ENCODE results near the gene MAML2.
"Not testable (repeated sequence)": the region's sequence is repeated elsewhere in the genome, so short reads cannot be mapped to it uniquely, and the experiment has no call there.

Gene MAML2

DNA sequence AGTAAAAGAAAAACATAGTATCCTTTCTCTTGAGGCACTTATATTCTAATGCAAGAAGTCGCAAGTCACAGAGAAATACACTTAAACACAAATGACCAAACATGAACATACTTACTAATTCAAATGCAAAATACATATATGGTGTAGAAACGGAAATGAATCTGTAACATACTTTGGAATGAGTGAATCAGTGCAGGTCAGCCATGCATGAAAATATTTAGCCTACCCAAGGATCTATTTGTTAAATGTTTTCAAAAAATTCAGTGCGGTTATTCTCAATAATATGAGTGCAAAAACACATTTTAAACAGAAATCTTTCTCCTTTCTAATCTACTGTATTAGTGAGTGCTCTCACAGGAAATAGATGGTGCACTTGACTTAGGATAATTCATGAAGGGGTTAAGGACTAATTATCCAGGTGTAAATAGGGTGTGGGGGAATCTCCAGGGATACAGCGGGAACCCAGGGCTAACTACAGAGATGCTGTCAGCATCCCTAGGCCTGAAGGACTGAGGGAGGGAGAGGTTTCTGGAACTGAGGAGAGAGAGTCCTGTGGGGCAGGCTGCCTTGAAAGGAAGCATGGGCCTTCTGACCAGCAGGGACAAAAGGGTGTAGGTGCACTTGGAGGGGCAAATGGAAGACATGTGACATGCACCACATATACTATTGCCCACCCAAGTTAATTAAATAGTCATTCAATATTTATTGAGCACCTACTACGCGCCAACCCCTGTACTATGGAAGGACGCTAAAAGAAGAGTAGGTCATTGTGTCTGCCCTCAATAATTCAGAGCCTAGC lies 139.2 kb downstream of the MAML2 start:
- no peak for DNase-seq

DNA sequence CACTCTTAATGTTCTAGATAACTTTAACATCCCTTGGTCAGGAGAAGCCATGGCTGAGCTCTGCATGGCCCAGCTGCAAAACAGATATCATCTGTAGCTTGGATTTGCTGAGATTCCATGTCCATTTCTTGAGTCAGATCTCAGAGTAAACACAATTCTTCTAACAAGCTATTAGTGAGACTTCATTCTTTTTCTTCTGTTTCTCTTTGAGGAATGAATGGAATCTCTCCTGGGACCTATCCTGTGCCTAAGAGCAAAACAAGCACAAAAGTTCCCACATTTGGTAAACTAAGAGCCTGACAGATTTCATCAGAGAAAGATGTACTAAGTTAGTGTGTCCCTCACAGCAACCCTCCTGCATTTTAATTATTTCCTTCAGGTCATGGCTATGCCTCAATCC lies 142.8 kb downstream of the MAML2 start:
- no peak for DNase-seq

DNA sequence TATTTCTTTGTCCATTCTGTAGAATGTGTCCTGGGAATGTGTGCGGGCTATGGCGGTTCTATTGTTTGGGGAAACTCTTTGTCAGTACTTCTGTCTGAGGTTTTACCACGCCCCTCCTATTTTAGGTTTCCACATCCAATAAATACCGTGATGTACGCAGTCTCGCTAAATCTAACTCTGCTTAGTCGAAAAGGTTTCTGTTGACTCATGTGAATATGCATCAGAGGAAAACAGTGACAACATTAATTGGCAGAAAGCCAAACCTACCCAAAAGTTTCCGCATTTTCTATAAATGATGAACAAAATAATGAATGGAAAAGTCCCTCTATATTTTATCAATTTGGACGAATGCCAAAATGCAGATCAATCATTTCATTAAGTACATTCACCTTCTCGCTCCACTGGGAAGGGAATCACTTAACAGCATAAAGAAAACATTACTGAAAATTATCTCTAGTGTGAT lies 143.4 kb downstream of the MAML2 start:
- DNase-seq = no peak

DNA sequence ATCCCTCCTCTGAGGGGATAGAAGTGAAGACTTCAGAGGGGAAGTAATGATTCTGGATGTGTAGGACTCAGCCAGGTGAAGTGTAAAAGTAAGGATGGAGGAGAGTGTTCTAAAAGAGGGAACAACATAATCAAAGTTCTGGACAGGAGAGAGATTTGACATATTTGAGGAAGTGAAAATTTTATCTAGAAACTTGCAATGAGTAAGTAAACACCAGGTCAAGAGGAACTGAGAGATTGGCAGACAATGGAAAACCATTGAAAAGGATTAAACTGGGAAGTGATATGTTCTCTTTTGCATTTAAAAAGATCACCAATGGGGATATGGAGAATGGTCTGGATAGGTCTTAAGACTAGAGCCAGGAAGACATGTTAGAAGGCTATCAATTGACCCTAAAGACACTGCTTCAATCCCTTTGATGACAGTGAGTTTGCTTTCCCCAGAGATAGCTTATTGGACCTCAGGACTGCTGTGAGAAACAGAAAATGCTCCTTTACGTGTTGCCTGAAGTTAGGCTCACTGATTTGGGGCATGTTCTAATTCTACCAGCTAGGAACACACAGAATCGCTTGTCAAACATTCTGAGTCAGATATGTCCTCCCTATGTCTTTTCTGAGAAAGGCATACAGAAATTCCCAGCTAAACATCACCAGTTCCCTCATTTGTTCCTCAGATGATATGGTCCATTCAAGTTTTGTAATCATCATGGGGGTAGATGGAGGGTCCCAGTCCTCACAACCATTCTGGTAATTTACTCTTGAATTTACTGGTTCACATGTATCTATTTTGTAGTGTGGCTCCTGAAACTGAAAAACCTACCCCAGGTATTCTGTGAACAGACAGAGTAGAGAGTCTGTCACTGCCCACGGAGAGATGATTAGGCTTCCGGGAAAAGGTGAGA lies 144.9 kb downstream of the MAML2 start:
- DNase-seq = no peak

DNA sequence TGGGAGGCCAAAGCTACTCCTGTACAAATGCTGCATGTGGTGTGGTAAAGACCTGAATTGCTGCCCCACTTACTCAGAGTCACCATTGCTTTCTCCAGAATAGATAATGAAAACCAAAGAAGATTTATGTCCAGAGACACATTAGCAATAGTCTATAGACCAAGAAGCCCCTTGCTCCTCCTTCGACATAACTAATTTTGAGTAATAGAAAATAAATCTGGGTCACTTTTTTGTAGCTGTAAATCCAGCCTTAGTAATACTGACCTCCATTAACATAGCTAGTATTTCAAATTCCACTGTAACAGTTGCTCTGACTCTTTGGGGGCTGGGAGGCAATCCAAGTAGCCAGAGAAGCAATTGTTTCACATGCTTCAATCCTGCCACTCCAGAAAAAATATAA lies 145.9 kb downstream of the MAML2 start:
- DNase-seq = no peak

DNA sequence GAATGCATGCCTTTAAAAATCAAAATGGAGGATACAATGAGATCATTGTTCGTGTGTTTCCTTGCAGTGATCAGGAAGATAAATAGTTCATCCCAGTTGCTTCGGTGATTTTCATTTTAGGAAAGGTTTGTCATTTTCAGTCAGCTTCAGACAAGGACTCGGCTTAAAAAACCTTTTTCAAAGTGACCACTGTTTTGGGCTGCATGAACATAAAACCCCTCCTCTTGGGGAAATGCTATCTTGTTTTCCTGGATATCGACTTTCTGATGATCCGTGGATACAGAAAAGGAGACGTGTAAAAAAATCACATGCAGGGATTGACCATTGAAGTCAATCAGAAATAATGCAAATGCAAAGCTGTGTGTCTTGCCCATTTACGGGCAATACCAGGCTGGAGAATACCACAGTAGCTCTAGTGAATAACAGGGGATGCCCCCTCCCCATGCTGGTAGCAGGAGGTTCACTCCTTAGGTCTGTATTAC lies 146.8 kb downstream of the MAML2 start:
- DNase-seq = no peak

DNA sequence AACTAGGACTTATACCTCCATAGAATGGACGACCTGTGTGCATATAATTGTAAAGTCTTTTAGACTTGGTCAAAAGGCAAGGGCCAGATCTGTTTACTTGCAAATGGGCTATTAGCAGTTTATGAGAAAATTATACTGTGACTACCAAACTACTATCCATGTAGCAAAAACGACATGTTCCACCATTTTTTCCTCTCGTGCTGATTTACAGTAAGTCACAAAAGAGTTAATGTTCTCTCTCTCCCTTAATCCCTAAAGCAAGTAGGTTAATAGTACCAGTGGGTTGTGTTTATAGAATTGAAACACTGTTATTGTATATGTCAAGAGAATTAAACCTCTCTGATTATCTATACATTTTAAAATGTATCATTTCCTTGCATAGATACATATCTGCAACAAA lies 147.3 kb downstream of the MAML2 start:
- DNase-seq = no peak

DNA sequence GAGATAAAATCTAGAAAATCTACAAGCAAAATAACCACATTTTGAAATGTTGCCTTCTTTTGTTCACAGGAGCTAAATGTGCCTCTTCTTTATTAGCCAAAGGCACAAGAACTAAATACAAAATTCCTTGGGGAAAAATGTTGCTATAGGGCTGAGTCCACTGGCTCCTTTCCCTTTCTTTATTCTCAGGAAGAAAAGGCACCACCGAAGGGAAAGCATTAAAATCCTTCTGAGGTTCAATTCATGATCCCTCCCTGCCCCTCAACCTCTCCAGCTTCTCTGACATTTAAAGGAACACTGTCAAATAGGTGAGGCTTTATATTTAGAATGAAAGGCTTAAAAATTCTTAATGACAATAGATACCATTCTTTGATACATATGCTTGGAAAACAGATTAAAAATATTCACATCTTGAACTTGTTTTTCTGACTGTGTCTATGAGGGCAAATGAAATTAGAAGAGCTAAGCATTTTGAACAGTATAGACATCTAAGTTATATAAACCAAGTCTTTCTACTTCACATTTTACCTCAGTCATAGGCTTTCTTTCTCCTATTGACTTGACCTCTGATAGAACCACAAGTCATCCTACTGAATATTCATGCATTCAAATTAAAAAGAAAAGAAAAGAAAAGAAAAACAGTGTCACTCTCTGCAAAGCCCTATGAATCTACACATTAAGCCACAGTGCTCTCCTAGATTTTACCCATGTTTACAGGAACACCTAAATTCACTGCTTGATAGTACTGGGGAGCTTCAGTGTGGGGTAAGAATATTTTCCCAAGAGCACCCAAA lies 148.2 kb downstream of the MAML2 start:
- DNase-seq = no peak

DNA sequence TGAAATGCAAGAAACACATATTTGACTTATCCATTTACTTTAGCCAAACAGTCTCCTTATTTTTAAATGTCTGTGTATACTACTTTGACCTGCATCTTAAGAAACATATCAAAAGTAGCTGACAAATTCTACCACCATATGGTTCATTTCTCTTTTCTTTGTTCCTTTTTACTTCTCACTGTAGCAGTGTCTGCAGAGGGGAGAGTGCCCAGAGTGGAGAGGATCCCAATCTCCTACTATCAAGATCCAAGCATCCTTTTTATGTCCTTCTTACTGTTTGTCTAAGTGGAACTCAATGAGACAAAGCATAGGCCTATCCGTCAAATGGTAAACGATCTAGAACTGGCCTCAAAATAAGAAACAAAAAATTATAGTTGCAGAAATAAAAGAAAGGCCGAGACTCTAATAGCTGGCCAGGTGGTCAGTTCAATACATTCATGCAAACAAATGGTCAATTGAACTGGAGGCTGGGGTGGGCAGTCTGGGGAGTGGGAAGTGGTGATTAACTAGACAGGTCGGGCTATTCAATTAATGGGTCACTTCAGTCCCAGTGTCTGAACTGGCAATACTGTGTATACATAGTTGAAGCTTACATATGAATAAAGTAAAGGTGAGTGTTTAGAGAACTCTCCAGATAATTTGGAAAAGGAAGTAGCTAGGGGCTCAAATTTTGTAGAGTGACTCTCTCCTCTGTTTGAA lies 149.1 kb downstream of the MAML2 start:
- no peak for DNase-seq

DNA sequence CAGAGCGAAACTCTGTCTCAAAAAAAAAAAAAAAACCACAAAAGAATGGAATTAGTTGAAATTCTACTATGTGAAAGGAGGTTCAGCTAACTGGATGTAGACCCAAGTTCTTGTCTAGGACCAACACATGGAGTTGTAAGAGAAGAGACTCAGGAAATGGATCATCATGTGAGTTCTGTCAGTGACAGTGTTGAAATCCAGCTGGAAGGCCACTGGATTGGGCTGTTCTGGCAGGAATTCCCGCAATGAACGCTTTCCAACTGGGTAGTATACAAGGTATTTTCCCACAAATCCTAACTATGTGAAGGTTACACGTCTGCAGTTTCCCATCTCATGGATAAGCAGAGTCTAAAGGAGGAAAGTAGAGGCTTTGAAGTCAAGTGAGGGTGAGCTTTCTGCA lies 151.2 kb downstream of the MAML2 start:
- DNase-seq = no peak

DNA sequence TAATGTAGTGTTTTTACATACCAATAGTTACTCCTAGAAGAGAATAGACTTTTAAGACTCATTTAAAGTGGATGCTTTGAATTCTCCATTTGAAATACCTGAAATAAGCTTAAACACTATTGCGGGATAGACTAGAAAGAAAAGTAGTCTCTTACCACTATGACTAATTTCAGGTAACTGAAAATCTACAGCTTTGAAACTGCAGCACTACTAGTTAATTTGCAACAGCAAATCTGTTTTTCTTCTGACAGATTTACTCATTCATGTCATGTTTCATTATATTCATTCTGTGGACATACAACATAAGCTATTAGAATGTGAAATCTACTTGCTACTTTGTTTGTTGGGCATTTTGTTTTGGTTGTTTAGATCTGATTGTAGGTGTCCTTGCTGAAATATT lies 153.6 kb downstream of the MAML2 start:
- no peak for DNase-seq

DNA sequence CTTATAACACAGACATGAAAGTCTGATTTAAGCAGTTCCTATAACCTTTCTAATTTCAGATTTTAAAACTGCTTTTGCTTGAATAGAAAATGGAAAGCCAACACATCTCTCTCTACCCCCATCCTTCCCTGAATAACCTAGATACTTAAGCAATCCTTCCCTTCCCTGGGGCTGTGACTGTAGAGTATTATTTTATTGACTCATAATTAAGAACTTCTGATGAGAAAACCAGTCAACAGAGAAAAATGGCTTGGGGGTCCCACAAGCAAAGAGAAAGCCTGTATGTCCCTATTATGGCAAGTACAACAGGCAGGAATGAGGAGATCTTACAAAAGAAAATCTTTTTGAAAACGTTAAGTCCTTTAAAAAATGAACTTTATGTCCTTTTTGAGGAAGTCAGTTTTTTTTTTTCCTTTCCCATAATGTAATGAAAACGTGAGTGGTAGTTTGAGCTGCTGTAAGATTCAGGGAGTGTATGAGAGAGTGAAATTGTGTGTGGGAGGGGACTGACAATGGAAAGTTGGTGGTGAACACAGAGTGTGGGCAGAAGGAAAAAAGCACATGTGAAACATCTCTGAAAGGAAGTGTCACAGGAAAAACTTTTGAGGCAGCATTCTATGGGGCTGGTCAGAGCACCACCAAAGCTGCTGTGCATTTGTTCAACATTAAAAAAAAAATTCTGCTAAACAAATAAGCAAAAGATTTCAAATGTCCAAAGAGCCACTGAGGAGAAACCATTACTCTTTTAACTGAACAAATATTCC lies 154.6 kb downstream of the MAML2 start:
- DNase-seq = no peak

DNA sequence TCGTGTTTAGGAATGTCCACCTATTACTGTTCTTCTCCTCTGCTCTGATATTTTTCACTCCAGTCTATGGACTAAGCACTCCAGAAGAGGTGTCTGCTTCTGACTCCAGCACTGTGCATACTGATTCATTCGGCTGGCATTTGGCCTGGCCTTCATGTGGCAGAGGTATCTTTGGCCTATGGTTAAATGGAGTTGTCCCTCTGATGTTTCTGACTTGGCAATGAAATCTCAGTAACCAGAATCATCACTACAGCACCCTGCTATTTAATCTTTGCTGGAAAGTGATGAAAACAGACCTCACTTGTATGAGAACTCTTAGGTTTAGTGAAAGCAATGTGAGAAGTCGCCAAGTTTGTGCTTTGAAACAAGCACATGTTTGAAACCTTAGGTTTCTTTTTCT lies 155.2 kb downstream of the MAML2 start:
- DNase-seq = no peak

DNA sequence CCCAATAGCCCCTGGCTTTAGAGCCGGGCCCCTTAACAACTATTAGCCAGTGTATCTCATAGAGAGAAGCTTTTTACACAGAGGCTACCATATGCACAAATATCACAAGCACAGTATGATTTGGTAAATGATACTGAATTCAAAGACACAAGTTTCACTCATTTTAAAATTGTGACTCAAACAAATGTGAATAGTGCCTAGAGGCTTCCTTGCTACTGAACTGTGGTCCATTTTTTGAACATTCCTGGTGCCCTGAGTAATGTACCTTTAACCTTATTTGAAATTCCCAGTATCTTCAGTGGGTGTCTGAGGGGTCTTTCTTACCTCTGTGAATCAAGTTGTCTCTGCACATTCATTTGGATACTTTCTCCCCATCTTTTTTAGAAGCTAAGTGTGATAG lies 156.2 kb downstream of the MAML2 start:
- DNase-seq = no peak

DNA sequence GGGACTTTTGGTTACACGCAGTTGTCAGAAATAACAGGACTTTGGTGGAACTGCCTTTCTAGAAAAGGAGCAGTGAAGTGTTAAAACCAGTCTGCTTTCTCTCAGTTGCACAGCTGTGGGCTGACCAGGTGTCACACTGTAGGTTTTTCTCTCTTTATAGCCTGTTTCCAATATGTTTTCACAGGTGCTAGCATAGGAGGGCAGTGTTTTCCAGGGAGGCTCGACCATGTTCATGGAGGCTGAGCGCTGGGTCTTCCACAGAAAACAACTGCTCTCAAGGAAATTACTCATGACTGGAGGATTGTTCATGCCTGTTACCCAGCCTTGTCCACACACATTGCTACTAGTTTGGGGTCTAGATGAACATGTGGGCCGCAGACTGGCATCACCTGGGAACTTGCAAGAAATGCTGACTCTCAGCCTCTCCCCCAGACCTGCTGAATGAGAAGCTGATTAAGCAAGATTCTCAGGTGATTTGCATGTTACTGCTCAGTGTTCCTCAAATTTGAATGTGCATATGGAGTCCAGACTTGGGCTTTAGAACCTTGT lies 157.7 kb downstream of the MAML2 start:
- DNase-seq = no peak

DNA sequence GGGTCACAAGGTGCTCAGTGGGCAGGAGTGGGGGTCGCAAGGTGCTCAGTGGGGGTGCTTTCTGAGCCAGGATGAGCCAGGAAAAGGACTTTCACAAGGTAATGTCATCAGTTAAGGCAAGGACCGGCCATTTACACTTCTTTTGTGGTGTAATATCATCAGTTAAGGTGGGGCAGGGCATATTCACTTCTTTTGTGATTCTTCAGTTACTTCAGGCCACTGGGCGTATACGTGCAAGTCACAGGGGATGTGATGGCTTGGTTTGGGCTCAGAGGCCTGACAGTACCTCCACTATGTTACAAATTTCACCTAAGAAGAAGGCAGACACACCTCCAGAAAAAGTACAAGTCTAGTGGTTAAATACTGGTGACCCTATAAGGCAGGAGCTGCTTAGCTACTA lies 162.1 kb downstream of the MAML2 start:
- not testable (repeated sequence) for DNase-seq

DNA sequence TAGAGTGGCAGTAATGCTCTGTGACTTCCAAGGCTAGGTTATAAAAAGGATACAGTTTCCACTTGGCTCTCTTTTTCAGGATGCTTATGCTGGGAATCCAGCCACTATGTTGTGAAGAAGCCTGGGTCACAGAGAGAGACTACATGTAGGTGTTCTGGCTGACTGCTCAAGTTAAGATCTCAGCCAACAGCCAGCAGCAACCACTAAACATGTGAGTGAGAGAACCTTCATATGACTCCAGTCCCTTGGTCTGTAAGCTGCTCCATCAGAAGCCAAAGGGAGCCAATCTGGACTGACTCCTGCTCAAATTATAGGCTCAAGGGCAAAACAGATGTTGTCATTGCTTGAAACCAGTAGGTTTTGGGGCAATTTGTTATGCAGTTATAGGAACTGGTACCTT lies 162.7 kb downstream of the MAML2 start:
- DNase-seq = no peak

DNA sequence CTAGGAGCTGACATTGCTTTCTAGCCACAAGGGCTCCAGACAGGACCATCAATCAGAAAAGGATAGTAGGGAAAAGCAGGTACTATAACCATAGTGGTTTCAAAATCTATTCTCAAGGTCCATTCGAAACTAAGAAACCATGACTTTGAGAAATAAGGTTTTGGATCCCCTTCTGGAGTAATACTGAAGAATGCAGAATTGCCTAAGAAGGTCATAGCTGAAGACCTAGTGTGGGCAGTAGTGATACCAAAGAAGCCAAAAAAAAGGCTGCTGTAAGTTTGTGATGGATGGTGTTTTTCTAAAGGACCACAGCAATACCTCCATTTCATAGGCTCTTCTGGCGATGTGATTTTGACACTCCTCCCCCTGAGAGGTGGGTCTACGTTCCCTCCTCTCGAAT lies 163.1 kb downstream of the MAML2 start:
- no peak for DNase-seq

DNA sequence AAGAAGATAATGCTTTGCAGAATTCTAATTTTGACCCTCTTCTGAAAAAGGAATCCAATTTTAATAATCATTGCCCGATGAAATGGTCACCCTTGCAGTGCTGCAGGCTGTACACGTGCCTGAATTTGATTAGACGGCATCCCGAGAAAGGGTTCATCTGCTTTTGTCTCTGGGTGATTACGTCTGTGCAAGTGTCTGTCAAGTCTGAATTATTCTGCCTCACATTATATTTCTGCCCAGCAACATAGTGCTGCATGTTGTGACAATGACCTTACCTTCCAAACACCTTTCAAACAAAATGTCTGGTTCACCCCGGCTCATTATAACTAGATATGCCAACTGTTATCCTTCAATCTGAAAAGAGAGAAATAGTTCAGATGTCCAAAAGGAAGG lies 164.1 kb downstream of the MAML2 start:
- DNase-seq = no peak

DNA sequence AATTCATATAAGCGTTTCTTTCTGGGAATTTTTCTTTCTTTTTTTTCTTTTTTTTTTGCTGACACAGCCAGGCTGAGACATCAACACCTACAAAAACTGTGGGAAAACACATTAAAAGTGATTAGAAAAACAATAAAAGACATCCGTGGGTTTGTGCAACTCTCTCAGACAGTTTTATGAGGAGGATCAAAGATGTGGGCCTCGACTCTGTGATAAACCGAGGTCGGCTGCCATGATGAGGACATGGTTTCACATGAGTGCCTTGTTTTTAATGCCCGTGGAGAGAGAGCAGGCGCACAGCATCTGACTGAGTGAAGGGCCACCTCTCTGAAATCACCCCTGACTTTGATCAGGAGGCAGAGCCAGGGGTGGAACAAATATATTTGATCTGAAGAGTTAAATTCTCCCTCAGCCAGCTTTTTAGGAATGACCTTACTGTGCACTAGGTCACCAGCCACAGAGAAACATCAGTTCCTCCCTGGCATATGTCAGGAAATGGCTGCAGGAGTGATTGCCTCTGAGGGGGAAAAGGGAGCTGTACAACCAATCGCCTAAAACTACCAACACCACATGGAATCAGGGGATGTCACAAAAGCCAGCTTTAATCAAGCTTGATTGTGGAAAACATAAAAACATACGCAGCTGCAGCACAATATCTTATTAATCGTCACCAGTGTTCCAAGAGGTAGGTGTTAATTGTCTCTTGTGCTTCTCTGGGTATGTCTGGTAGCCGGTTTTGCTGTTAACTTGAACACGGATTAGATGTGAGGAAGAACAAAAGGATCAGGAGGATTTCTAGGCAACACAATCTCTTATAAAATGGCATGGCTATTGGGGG lies 164.7 kb downstream of the MAML2 start:
- no peak for DNase-seq

All from NCI-H2029 treated with DMSO at 0.1 percent for 48 hours (cell line).